HepG2 (cell line): ENCODE measurements around the gene SLCO2A1. TPM values are rescaled to one million over a fixed set of nuclear protein-coding genes. Genes with fewer than 3 reads are reported as not detected.

Experiments
- ATAC-seq: fragments of 200-7000 bp; cut with Tn5 transposase; 3 replicates; pipeline ENCODE4 v1.9.1; 2020; ENCODE audit warnings: mild to moderate bottlenecking, moderate library complexity
- BruUV-seq: library from RNA; stranded (reverse); fragments of 400-500 nt; replicated peaks from 2 replicates; lab custom pipeline; 2021; lab: Mats Ljungman, UMichigan
- CTCF ChIA-PET: fragments of 300-600 bp; formaldehyde crosslinking; extraction: SDS; loops from one replicate; lab custom pipeline; 2021; ENCODE audit warnings: low total read pairs, inconsistent platforms, low intra/inter-chr PET ratio; lab: Yijun Ruan, JAX
- POLR2A ChIA-PET: fragments of 350-600 bp; sonication (Branson Sonifier 250); formaldehyde crosslinking; loops from one replicate; lab custom pipeline; 2020; ENCODE audit warnings: antibody characterized with exemption, inconsistent platforms; lab: Yijun Ruan, JAX
- DNase-seq: peaks from one replicate; pipeline ENCODE4 v3.0.0-alpha.2; 2015; ENCODE audit warnings: low spot score
- FAIRE-seq: peaks from 3 replicates; lab custom pipeline; 2011; peaks lifted over from hg19 to GRCh38; lab: Jason Lieb, UNC
- H2AFZ ChIP-seq: one replicate; pipeline ENCODE4 v1.6.1; 2011; ENCODE audit warnings: low read length, inconsistent platforms
- H3K27ac ChIP-seq: fragments of 300-600 bp; 3 replicates; pipeline ENCODE4 v1.8.0; 2011; ENCODE audit warnings: mixed run types, mild to moderate bottlenecking, mixed read lengths, low read length, inconsistent platforms; ENCODE audit not compliant: insufficient read depth; ENCODE audit errors: extremely low read length
- H3K27me3 ChIP-seq, 2 experiments: fragments of 200-600 bp in 1 of 2; 2 replicates in 1 of 2; 3 replicates in 1 of 2; pipeline versions ENCODE4 v1.6.0 to v1.8.0; 2011; ENCODE audit warnings: low read length in 2 of 2, mild to moderate bottlenecking in 2 of 2, moderate library complexity in 2 of 2, inconsistent platforms in 1 of 2; ENCODE audit not compliant: insufficient read depth in 2 of 2, control insufficient read depth in 1 of 2
- H3K36me3 ChIP-seq, 2 experiments: fragments of 200-600 bp in 1 of 2; replicated peaks in 1 of 2; 2 replicates in 1 of 2; 3 replicates in 1 of 2; pipeline versions ENCODE4 v1.5.1 to v1.8.0; 2011; ENCODE audit warnings: low read length in 2 of 2, inconsistent platforms in 1 of 2; ENCODE audit not compliant: insufficient read depth in 2 of 2, control insufficient read depth in 1 of 2
- H3K4me1 ChIP-seq: 2 replicates; pipeline ENCODE4 v1.5.1; 2012; ENCODE audit warnings: low read length, inconsistent platforms; ENCODE audit not compliant: insufficient read depth
- H3K4me2 ChIP-seq: 2 replicates; pipeline ENCODE4 v1.6.0; 2011; ENCODE audit warnings: low read depth, low read length, inconsistent platforms
- H3K4me3 ChIP-seq, 3 experiments: fragments of 200-600 bp in 1 of 3; sonication (generic), shearing (Covaris generic) in 1 of 3; replicated peaks in 1 of 3; 2 replicates each; pipeline ENCODE4 v1.5.1; 2011 to 2016; ENCODE audit warnings: low read length in 3 of 3, inconsistent platforms in 2 of 3, low read depth in 2 of 3, mild to moderate bottlenecking in 2 of 3, control low read depth in 1 of 3, mixed read lengths in 1 of 3; ENCODE audit not compliant: insufficient read depth in 1 of 3
- H3K79me2 ChIP-seq: one replicate; pipeline ENCODE4 v1.6.1; 2011; ENCODE audit warnings: low read length, inconsistent platforms; ENCODE audit not compliant: insufficient read depth
- H3K9ac ChIP-seq: 2 replicates; pipeline ENCODE4 v1.6.0; 2011; ENCODE audit warnings: mild to moderate bottlenecking, low read depth, low read length, inconsistent platforms; ENCODE audit not compliant: insufficient read depth
- H3K9me3 ChIP-seq: 2 replicates; pipeline ENCODE4 v1.5.1; 2012; ENCODE audit warnings: mild to moderate bottlenecking, low read length
- H4K20me1 ChIP-seq: 2 replicates; pipeline ENCODE4 v1.6.0; 2011; ENCODE audit warnings: inconsistent platforms, mild to moderate bottlenecking, low read length, moderate library complexity; ENCODE audit not compliant: insufficient read depth
- HIVEP1 ChIP-seq: sonication (generic); formaldehyde crosslinking; IDR thresholded peaks from 2 replicates; pipeline ENCODE4 v1.4.0; 2020; ENCODE audit warnings: mild to moderate bottlenecking, missing genetic modification reagents
- HNF1B ChIP-seq: sonication (generic); formaldehyde crosslinking; IDR thresholded peaks from 2 replicates; pipeline ENCODE4 v1.5.1; 2020; ENCODE audit warnings: mild to moderate bottlenecking, moderate library complexity, missing genetic modification reagents
- MTA3 ChIP-seq: sonication (generic); formaldehyde crosslinking; IDR thresholded peaks from 2 replicates; pipeline ENCODE4 v1.4.0; 2020; ENCODE audit warnings: missing genetic modification reagents
- MTF2 ChIP-seq: sonication (generic); formaldehyde crosslinking; IDR thresholded peaks from 2 replicates; pipeline ENCODE4 v1.5.0; 2020; ENCODE audit warnings: missing genetic modification reagents, borderline replicate concordance
- NR2F6 ChIP-seq, 2 experiments: IDR thresholded peaks; 2 replicates each; pipeline ENCODE4 v1.6.1; 2016; ENCODE audit warnings: antibody characterized with exemption in 1 of 2, mild to moderate bottlenecking in 1 of 2
- PHF20 ChIP-seq: sonication (generic); formaldehyde crosslinking; IDR thresholded peaks from 2 replicates; pipeline ENCODE4 v1.5.0; 2020; ENCODE audit warnings: mild to moderate bottlenecking, missing genetic modification reagents
- POGK ChIP-seq: sonication (generic); formaldehyde crosslinking; conservative IDR thresholded peaks from 2 replicates; pipeline ENCODE4 v1.8.0; 2022; ENCODE audit warnings: mild to moderate bottlenecking, moderate library complexity, missing genetic modification reagents
- POLR2A ChIP-seq, 2 experiments: IDR thresholded peaks; 2 replicates each; pipeline ENCODE4 v1.6.1; 2011; ENCODE audit warnings: low read depth in 2 of 2, low read length in 2 of 2, mild to moderate bottlenecking in 1 of 2, moderate library complexity in 1 of 2; ENCODE audit not compliant: insufficient read depth in 1 of 2
- PRPF4 ChIP-seq: fragments of 200-400 bp; formaldehyde crosslinking; IDR thresholded peaks from 2 replicates; pipeline ENCODE4 v1.6.1; 2016; ENCODE audit warnings: low read length, low read depth; ENCODE audit not compliant: poor library complexity, severe bottlenecking
- RAD21 ChIP-seq: fragments of 450-650 bp; formaldehyde crosslinking; IDR thresholded peaks from 2 replicates; pipeline ENCODE4 v1.5.0; 2020; ENCODE audit warnings: mild to moderate bottlenecking
- RFXAP ChIP-seq: sonication (generic); formaldehyde crosslinking; IDR thresholded peaks from 2 replicates; pipeline ENCODE4 v1.4.0; 2020; ENCODE audit warnings: missing genetic modification reagents, borderline replicate concordance
- RNF2 ChIP-seq: fragments of 450-650 bp; conservative IDR thresholded peaks from 2 replicates; pipeline ENCODE4 v1.6.1; 2016; ENCODE audit warnings: low read depth
- SOX13 ChIP-seq, 3 experiments: fragments of 450-650 bp in 1 of 3; sonication (generic) in 1 of 3; formaldehyde crosslinking in 1 of 3; IDR thresholded peaks in 2 of 3; conservative IDR thresholded peaks in 1 of 3; 2 replicates each; pipeline versions ENCODE4 v1.5.0 to v1.6.1; 2016 to 2020; ENCODE audit warnings: antibody characterized with exemption in 1 of 3, mild to moderate bottlenecking in 1 of 3, missing compliant biosample characterization in 1 of 3, missing genetic modification reagents in 1 of 3, moderate library complexity in 1 of 3
- SP2 ChIP-seq: sonication (generic); formaldehyde crosslinking; IDR thresholded peaks from 2 replicates; pipeline ENCODE4 v1.5.1; 2020; ENCODE audit warnings: mild to moderate bottlenecking, missing genetic modification reagents
- SRSF4 ChIP-seq: fragments of 200-400 bp; formaldehyde crosslinking; IDR thresholded peaks from one replicate; pipeline ENCODE4 v1.6.1; 2018; ENCODE audit warnings: mild to moderate bottlenecking, low read depth, low read length, moderate library complexity; ENCODE audit not compliant: poor library complexity, severe bottlenecking
- SYNCRIP ChIP-seq: fragments of 200-400 bp; formaldehyde crosslinking; IDR thresholded peaks from 2 replicates; pipeline ENCODE4 v1.6.1; 2018; ENCODE audit warnings: mild to moderate bottlenecking, low read depth, low read length; ENCODE audit not compliant: insufficient read depth
- TAF1 ChIP-seq: sonication (generic); formaldehyde crosslinking; IDR thresholded peaks from 2 replicates; pipeline ENCODE4 v1.4.0; 2020; ENCODE audit warnings: missing genetic modification reagents
- TFDP2 ChIP-seq: sonication (generic); formaldehyde crosslinking; IDR thresholded peaks from 2 replicates; pipeline ENCODE4 v1.4.0; 2020; ENCODE audit warnings: missing genetic modification reagents
- ZFP1 ChIP-seq: IDR thresholded peaks from 2 replicates; pipeline ENCODE4 v1.6.1; 2016
- ZNF10 ChIP-seq: sonication (generic); formaldehyde crosslinking; IDR thresholded peaks from 2 replicates; pipeline ENCODE4 v1.4.0; 2020; ENCODE audit warnings: mild to moderate bottlenecking, low read depth, missing genetic modification reagents, borderline replicate concordance
- ZNF564 ChIP-seq: sonication (generic); formaldehyde crosslinking; IDR thresholded peaks from 2 replicates; pipeline ENCODE4 v1.8.1; 2023; ENCODE audit warnings: mild to moderate bottlenecking, missing genetic modification reagents
- ZSCAN21 ChIP-seq: sonication (generic); formaldehyde crosslinking; IDR thresholded peaks from 2 replicates; pipeline ENCODE4 v1.8.0; 2022; ENCODE audit warnings: mild to moderate bottlenecking, missing genetic modification reagents, moderate library complexity, borderline replicate concordance
- WGBS: methylation state at CpG from one replicate; pipeline ENCODE4 v1.1.6; 2017; ENCODE audit warnings: low lambda C conversion rate; 5-methylcytosine and 5-hydroxymethylcytosine counted together
- in situ Hi-C: cut with HindIII; loops from 2 replicates; pipeline ENCODE4 v1.10.0; 2017; ENCODE audit warnings: low pct_unique_long_range_greater_than_20kb; ENCODE audit not compliant: extremely low pct_ligation_motif_present
- intact Hi-C: fragments of 100-400 bp; cut with micrococcal nuclease; formaldehyde crosslinking; loops from one replicate; pipeline ENCODE4 v1.10.0; 2022; ENCODE audit not compliant: unreplicated experiment
- polyA plus RNA-seq, 8 experiments: library from polyadenylated mRNA; depleted of rRNA in 3 of 8; stranded (reverse) in 7 of 8; unstranded in 1 of 8; fragments of >200 nt; fragmentation: Illumina TruSeq in 4 of 8; extraction: Trizol in 4 of 8; gene quantifications; 2 replicates each; pipeline versions ENCODE4 v1.2.1 to v1.2.3, GENCODE V29; 2011 to 2016; ENCODE audit warnings: low read depth in 4 of 8, missing spikeins in 1 of 8, mixed read lengths in 1 of 8; ENCODE audit not compliant: insufficient read depth in 1 of 8
- total RNA-seq, 5 experiments: library from RNA; depleted of rRNA; stranded (reverse); fragments of >200 nt; fragmentation: Illumina TruSeq; extraction: Trizol; gene quantifications; 2 replicates each; pipeline ENCODE4 v1.2.3, GENCODE V29; 2016; ENCODE audit warnings: low read depth in 1 of 5

The SLCO2A1 gene
- total and polyA plus RNA-seq, 2 of the 13 experiments (the other 11 are each of a cell fraction or from before 2014, with no cell fraction given), result 0.04 TPM; not detected in 1

GRCh38 chr3:133949438-133949837 lies 80.3 kb downstream of the SLCO2A1 start (continued):
- TF ChIP-seq NR2F6 (IDR thresholded peaks at IDR 0.05) (no peak), NR2F6 (CRISPR knock-in tag; IDR thresholded peaks at IDR 0.05) (no peak), PHF20 (no peak), ZNF10 (CRISPR knock-in tag) (no peak), SP2 (CRISPR knock-in tag) (no peak), MTA3 (CRISPR knock-in tag) (no peak), PRPF4 (no peak), ZSCAN21 (CRISPR knock-in tag) (no peak), SOX13 (IDR thresholded peaks at IDR 0.05) (no peak), SOX13 (CRISPR knock-in tag; conservative IDR thresholded peaks at IDR 0.05 in 1 of 2, IDR thresholded peaks at IDR 0.05 in 1 of 2) (no peak)

GRCh38 chr3:133948996-133949395 lies 80.7 kb downstream of the SLCO2A1 start:
- no TSS peak for BruUV-seq
- Histone ChIP-seq H3K4me3 (no peak overlapping the region), H3K4me2 (no peak overlapping the region), H3K27me3 (peaks cover 3 to 28% of the 10 kb centered on the region in 2 experiments; a peak in 3 of 5 replicates), H4K20me1 (no peaks in the 10 kb centered on the region), H3K9ac (no peak overlapping the region), H3K4me1 (no peaks in the 10 kb centered on the region), H3K9me3 (no peaks in the 10 kb centered on the region), H2AFZ (no peak overlapping the region), H3K36me3 (no peaks in the 10 kb centered on the region), H3K79me2 (no peaks in the 10 kb centered on the region), H3K27ac (no peak overlapping the region)
- FAIRE-seq, result no peak
- no peak for DNase-seq
- ChIA-PET POLR2A (no interaction called here), CTCF (no interaction called here)
- no peak for ATAC-seq
- intact Hi-C loops, result no loop called here
- in situ Hi-C loops, result no loop called here
- WGBS, result 5% methylated on average over 4 of the region's 7 CpGs
- no peak for TF ChIP-seq RNF2
- TF ChIP-seq POGK (CRISPR knock-in tag), result no peak
- no peak for TF ChIP-seq ZNF564 (CRISPR knock-in tag)
- no peak for TF ChIP-seq TFDP2 (CRISPR knock-in tag)
- TF ChIP-seq SYNCRIP, result no peak
- no peak for TF ChIP-seq TAF1
- no peak for TF ChIP-seq RFXAP (CRISPR knock-in tag)
- no peak for TF ChIP-seq HIVEP1 (CRISPR knock-in tag)
- TF ChIP-seq HNF1B, result no peak
- no peak for TF ChIP-seq ZFP1
- TF ChIP-seq POLR2A (IDR thresholded peaks at IDR 0.05; ENCODE audit: insufficient read depth in 1 of 2, low read depth in 2 of 2, low read length in 2 of 2), result no peak
- TF ChIP-seq RAD21 (CRISPR knock-in tag), result no peak
- TF ChIP-seq SRSF4, result no peak
- no peak for TF ChIP-seq MTF2 (CRISPR knock-in tag)
